Measurements from ENCODE around the gene CCN5.

Gene CCN5

GRCh38 chr20:44689809-44690208, 25.4 kb upstream of the CCN5 start:
- Histone ChIP-seq H3K4me1 (ENCODE audit: control insufficient read depth in 1 of 2, insufficient read depth in 1 of 2, low read depth in 1 of 2, low read length in 1 of 2) (peaks cover 0 to 3% of the 10 kb centered on the region in 2 experiments), H3K4me3 (ENCODE audit: low read depth in 1 of 2, low read length in 1 of 2) (no peak overlapping the region), H3K27me3 (no peaks in the 10 kb centered on the region), H3K27ac (no peak overlapping the region), H3K36me3 (no peaks in the 10 kb centered on the region), H3K9me3 (no peaks in the 10 kb centered on the region)
- no peak for TF ChIP-seq CTCF (IDR thresholded peaks at IDR 0.05)

- Histone ChIP-seq H3K36me3 (no peaks in the 10 kb centered on the region), H3K9me3 (no peaks in the 10 kb centered on the region), H3K4me3 (ENCODE audit: low read depth in 1 of 2, low read length in 1 of 2) (no peak overlapping the region), H3K27ac (no peak overlapping the region), H3K27me3 (no peaks in the 10 kb centered on the region), H3K4me1 (ENCODE audit: control insufficient read depth in 1 of 2, insufficient read depth in 1 of 2, low read depth in 1 of 2, low read length in 1 of 2) (no peaks in the 10 kb centered on the region)
- no peak for TF ChIP-seq CTCF (IDR thresholded peaks at IDR 0.05)
These were observed 24.3 kb upstream of the CCN5 start for GRCh38 chr20:44690781-44691423.

- no peaks in the 10 kb centered on the region for H3K36me3 ChIP-seq
- H3K4me3 ChIP-seq (ENCODE audit: low read depth in 1 of 2, low read length in 1 of 2): no peak overlapping the region
- TF ChIP-seq CTCF (IDR thresholded peaks at IDR 0.05): no peak
- H3K4me1 ChIP-seq (ENCODE audit: control insufficient read depth in 1 of 2, insufficient read depth in 1 of 2, low read depth in 1 of 2, low read length in 1 of 2): no peaks in the 10 kb centered on the region
- no peak overlapping the region for H3K27ac ChIP-seq
- H3K9me3 ChIP-seq: no peaks in the 10 kb centered on the region
- H3K27me3 ChIP-seq: no peaks in the 10 kb centered on the region
These were observed 23.4 kb upstream of the CCN5 start for GRCh38 chr20:44691424-44692423.

GRCh38 chr20:44692932-44693480, 22.2 kb upstream of the CCN5 start:
- Histone ChIP-seq H3K4me1 (ENCODE audit: control insufficient read depth in 1 of 2, insufficient read depth in 1 of 2, low read depth in 1 of 2, low read length in 1 of 2) (no peaks in the 10 kb centered on the region), H3K36me3 (no peaks in the 10 kb centered on the region), H3K9me3 (no peaks in the 10 kb centered on the region), H3K27ac (no peak overlapping the region), H3K27me3 (no peaks in the 10 kb centered on the region), H3K4me3 (ENCODE audit: low read depth in 1 of 2, low read length in 1 of 2) (no peak overlapping the region)
- no peak for TF ChIP-seq CTCF (IDR thresholded peaks at IDR 0.05)

GRCh38 chr20:44693627-44694026, 21.5 kb upstream of the CCN5 start:
- TF ChIP-seq CTCF (IDR thresholded peaks at IDR 0.05): no peak

More at GRCh38 chr20:44693627-44694026, 21.5 kb upstream of the CCN5 start:
- H3K4me1 ChIP-seq (ENCODE audit: control insufficient read depth in 1 of 2, insufficient read depth in 1 of 2, low read depth in 1 of 2, low read length in 1 of 2): no peaks in the 10 kb centered on the region
- H3K4me3 ChIP-seq (ENCODE audit: low read depth in 1 of 2, low read length in 1 of 2): no peak overlapping the region
- H3K36me3 ChIP-seq: no peaks in the 10 kb centered on the region
- no peaks in the 10 kb centered on the region for H3K9me3 ChIP-seq
- H3K27ac ChIP-seq: no peak overlapping the region
- no peaks in the 10 kb centered on the region for H3K27me3 ChIP-seq

Measured in neutrophil (primary cell).